Esophagus muscularis mucosa (tissue), 4 donors: ENCODE results near the gene KRTAP4-8.

Experiments used
- CTCF ChIP-seq, 3 experiments: fragments of 200-600 bp in 2 of 3; fragments of 450-650 bp in 1 of 3; sonication (generic) in 2 of 3; IDR thresholded peaks; one replicate each; pipeline ENCODE4 v1.5.1; 2017 to 2019; ENCODE audit warnings: antibody characterized with exemption in 3 of 3, mild to moderate bottlenecking in 2 of 3, moderate library complexity in 1 of 3
- EP300 ChIP-seq: sonication (generic); formaldehyde crosslinking; IDR thresholded peaks from one replicate; pipeline ENCODE4 v1.6.1; 2017; ENCODE audit warnings: antibody characterized with exemption
- POLR2A ChIP-seq: fragments of 450-650 bp; IDR thresholded peaks from one replicate; pipeline ENCODE4 v1.6.1; 2017; ENCODE audit warnings: antibody characterized with exemption, moderate library complexity, mild to moderate bottlenecking, low read depth
- POLR2AphosphoS5 ChIP-seq, 2 donors: sonication (generic); formaldehyde crosslinking; IDR thresholded peaks; one replicate each; pipeline ENCODE4 v1.6.1; 2017; ENCODE audit warnings: antibody characterized with exemption in 2 of 2

GRCh38 chr17:41060052-41060604, 37.8 kb downstream of the KRTAP4-8 start, which contains the start of gene KRTAP2-3:
- TF ChIP-seq CTCF (IDR thresholded peaks at IDR 0.05) (no peak), POLR2AphosphoS5 (IDR thresholded peaks at IDR 0.05) (no peak), EP300 (no peak), POLR2A (no peak)
